GM12874 (cell line): Measurements from ENCODE around the gene ARL3.

Experiments
- TF ChIP-seq, protein P1 (sequence below): IDR thresholded peaks from 2 replicates; pipeline ENCODE4 v1.5.1; 2011; ENCODE audit warnings: low read depth, mild to moderate bottlenecking, control low read depth, low read length, moderate library complexity; ENCODE audit not compliant: insufficient read depth

The ARL3 gene

GRCh38 chr10:102649797-102650654 lies 64.2 kb downstream of the ARL3 start:
- TF ChIP-seq, protein P1, sequence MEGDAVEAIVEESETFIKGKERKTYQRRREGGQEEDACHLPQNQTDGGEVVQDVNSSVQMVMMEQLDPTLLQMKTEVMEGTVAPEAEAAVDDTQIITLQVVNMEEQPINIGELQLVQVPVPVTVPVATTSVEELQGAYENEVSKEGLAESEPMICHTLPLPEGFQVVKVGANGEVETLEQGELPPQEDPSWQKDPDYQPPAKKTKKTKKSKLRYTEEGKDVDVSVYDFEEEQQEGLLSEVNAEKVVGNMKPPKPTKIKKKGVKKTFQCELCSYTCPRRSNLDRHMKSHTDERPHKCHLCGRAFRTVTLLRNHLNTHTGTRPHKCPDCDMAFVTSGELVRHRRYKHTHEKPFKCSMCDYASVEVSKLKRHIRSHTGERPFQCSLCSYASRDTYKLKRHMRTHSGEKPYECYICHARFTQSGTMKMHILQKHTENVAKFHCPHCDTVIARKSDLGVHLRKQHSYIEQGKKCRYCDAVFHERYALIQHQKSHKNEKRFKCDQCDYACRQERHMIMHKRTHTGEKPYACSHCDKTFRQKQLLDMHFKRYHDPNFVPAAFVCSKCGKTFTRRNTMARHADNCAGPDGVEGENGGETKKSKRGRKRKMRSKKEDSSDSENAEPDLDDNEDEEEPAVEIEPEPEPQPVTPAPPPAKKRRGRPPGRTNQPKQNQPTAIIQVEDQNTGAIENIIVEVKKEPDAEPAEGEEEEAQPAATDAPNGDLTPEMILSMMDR = no peak

- TF ChIP-seq, protein P1 = no peak
Observed at GRCh38 chr10:102648889-102649796, 65.1 kb downstream of the ARL3 start.

DNA sequence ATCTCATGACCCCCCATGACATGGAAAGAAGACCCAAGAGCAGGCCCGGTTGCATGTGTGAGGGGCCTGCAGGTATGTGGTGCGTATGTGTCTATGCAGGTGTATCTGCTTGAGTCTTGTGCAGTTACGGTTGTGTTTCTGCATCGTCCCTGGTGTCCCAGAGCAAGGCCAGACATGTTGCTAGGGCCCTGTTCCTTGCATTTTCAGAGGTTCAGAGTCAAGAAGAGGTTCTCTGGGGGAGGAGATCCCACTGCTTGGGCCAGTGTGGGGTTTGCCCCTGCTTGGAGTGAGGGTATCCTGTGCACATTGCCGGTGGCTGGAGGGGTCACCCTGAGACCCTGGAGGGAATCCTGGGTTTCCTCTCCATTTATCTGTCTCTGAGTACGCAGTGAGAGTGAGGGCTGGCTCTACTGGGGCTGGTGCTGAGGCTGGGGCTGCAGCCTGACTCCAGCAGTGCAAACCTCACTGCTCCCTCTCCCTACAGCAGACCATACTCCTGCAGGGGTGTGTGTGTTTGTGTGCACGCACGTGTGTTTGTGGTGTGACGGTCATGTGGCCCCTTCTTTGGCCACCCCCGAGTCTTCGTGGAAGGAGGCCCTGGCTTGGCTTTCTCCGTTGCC lies 65.8 kb downstream of the ARL3 start:
- TF ChIP-seq, protein P1 = no peak

GRCh38 chr10:102647443-102648268 lies 66.5 kb downstream of the ARL3 start:
- TF ChIP-seq, protein P1 = no peak

DNA sequence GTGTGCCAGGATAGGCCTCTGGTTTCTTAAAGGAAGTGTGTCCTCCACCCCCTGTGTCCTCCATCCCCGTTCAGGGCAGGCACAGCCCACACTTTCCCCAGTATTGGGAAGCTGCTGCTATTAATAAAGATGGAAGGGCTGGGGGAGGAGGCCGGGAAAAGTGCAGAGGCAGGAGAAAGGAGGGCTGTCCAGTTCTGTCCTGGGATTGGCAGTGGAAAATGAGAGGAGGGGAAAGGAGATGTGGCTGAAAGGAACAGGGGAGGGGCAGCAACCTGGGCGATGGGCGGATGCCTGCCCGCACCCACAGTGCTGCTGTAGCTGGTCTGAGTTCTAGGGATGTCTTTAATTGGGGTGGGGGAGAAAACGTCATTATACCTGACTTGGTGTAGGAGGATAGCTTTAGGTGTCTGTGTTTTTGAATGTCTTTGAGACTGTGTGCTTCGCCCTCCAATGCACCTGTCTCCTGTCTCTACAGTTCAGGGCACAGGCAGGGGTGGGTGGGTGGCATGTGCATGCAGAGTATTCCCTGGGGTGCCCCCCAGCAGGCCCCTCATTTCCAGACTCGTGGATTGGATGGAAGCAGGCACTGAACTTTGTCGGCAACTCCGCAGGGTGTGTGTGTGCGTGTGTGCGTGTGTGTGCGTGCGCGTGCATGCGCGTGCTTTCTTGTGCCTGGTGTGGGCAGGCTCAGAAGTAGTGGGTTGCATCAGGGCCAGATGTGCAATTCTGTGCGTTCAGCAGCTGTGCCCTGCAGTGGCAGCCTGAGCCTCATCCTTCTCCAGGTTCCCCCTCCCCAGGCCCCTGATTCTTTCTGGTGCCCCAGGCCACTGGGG lies 67.4 kb downstream of the ARL3 start:
- TF ChIP-seq, protein P1 = no peak
